Smooth muscle cell (in vitro differentiated cells): ENCODE results near the gene CCNY. TPM values are rescaled to one million over a fixed set of nuclear protein-coding genes. Genes with fewer than 3 reads are reported as not detected.

ENCODE experiments used
- DNase-seq: peaks from one replicate; lab custom pipeline; 2025; ENCODE audit not compliant: unreplicated experiment; lab: John Stamatoyannopoulos, UW
- H2AFZ ChIP-seq: fragments of 200-600 bp; sonication (generic); 2 replicates; pipeline ENCODE4 v1.6.0; 2016; ENCODE audit warnings: antibody characterized with exemption, low read depth, mild to moderate bottlenecking
- H3F3A ChIP-seq: fragments of 200-600 bp; sonication (generic); 2 replicates; pipeline ENCODE4 v1.6.0; 2017; ENCODE audit warnings: antibody characterized with exemption, low read depth
- H3K27ac ChIP-seq: fragments of 200-600 bp; sonication (generic); 2 replicates; pipeline ENCODE4 v1.5.1; 2016; ENCODE audit warnings: low read depth, mild to moderate bottlenecking
- H3K27me3 ChIP-seq: fragments of 200-600 bp; sonication (generic); 2 replicates; pipeline ENCODE4 v1.6.1; 2016; ENCODE audit warnings: low read depth, mild to moderate bottlenecking
- H3K36me3 ChIP-seq: fragments of 200-600 bp; sonication (generic); 2 replicates; pipeline ENCODE4 v1.5.1; 2016; ENCODE audit warnings: low read depth
- H3K4me1 ChIP-seq: fragments of 200-600 bp; sonication (generic); 2 replicates; pipeline ENCODE4 v1.5.1; 2016; ENCODE audit warnings: low read depth
- H3K4me2 ChIP-seq: fragments of 200-600 bp; sonication (generic); 2 replicates; pipeline ENCODE4 v1.6.0; 2016; ENCODE audit warnings: mild to moderate bottlenecking
- H3K4me3 ChIP-seq: fragments of 200-600 bp; sonication (generic); 2 replicates; pipeline ENCODE4 v1.5.1; 2016; ENCODE audit warnings: mild to moderate bottlenecking
- H3K79me2 ChIP-seq: fragments of 200-600 bp; sonication (generic); 2 replicates; pipeline ENCODE4 v1.6.0; 2016; ENCODE audit warnings: low read depth, mild to moderate bottlenecking
- H3K9ac ChIP-seq: fragments of 200-600 bp; sonication (generic); 2 replicates; pipeline ENCODE4 v1.6.0; 2016; ENCODE audit warnings: low read depth
- H3K9me3 ChIP-seq: fragments of 200-600 bp; sonication (generic); replicated peaks from 2 replicates; pipeline ENCODE4 v1.5.1; 2016; ENCODE audit warnings: low read depth
- H4K20me1 ChIP-seq: fragments of 200-600 bp; sonication (generic); 2 replicates; pipeline ENCODE4 v1.6.0; 2016; ENCODE audit warnings: low read depth
- CTCF ChIP-seq: fragments of 200-600 bp; sonication (generic); IDR thresholded peaks from 2 replicates; pipeline ENCODE4 v1.5.1; 2017; ENCODE audit warnings: borderline replicate concordance, mild to moderate bottlenecking, antibody characterized with exemption; ENCODE audit not compliant: insufficient read depth, poor library complexity, severe bottlenecking
- WGBS: methylation state at CpG from one replicate; pipeline ENCODE4 v1.1.7; 2016; ENCODE audit warnings: low lambda C conversion rate; 5-methylcytosine and 5-hydroxymethylcytosine counted together
- polyA plus RNA-seq: library from polyadenylated mRNA; unstranded; fragments of >200 nt; fragmentation: Nextera tagmentation; extraction: Ambion mirVana; gene quantifications from 2 replicates; pipeline ENCODE4 v1.2.1, GENCODE V29; 2016
- total RNA-seq: library from RNA; depleted of rRNA; stranded (reverse); fragments of >200 nt; gene quantifications from 2 replicates; pipeline ENCODE4 v1.2.3, GENCODE V29; 2014

Gene CCNY
- total and polyA plus RNA-seq, 2 experiments from 2014 or later = 46.9 to 57.5 TPM

DNA sequence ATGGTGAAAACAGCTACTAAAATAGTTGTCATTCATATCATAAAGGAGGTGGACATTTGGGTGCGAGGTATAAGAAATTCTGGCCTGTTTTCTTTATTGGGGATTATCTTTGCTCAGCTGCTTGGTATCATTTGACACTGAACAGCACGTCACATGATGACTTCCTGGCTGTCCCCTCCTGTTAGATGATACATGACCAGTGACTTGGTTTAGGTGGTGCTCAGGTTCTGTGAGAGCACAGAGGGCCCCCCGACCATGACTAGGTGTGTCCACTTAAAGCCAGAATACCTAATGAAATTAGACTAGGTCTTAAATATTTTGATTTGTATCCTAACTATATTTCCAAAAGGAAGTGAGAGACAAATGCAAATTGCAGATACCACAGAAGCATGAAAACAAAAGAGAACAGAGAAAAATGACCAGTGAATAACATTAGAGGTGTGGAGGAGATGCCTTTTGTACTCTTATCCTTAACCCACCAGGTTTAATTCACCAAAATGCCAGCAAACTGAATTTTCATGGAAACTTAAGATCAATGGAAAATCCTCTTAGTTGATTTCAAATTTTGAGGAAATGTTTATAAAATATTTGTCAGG, 218.2 kb downstream of the CCNY start:
- 87% methylated on average over 3 of the region's 3 CpGs for WGBS
- no peak for TF ChIP-seq CTCF
- H3K27me3 ChIP-seq = no peaks in the 10 kb centered on the region
- no peak for DNase-seq
- no peak overlapping the region for H3K9ac ChIP-seq
- H2AFZ ChIP-seq = no peak overlapping the region
- H4K20me1 ChIP-seq = no peaks in the 10 kb centered on the region
- H3K4me2 ChIP-seq = no peak overlapping the region
- H3K27ac ChIP-seq = no peak overlapping the region
- H3K9me3 ChIP-seq = no peaks in the 10 kb centered on the region
- H3K4me1 ChIP-seq = peaks cover 3% of the 10 kb centered on the region
- no peak overlapping the region for H3K4me3 ChIP-seq
- no peaks in the 10 kb centered on the region for H3K79me2 ChIP-seq
- no peaks in the 10 kb centered on the region for H3F3A ChIP-seq
- H3K36me3 ChIP-seq = no peaks in the 10 kb centered on the region

DNA sequence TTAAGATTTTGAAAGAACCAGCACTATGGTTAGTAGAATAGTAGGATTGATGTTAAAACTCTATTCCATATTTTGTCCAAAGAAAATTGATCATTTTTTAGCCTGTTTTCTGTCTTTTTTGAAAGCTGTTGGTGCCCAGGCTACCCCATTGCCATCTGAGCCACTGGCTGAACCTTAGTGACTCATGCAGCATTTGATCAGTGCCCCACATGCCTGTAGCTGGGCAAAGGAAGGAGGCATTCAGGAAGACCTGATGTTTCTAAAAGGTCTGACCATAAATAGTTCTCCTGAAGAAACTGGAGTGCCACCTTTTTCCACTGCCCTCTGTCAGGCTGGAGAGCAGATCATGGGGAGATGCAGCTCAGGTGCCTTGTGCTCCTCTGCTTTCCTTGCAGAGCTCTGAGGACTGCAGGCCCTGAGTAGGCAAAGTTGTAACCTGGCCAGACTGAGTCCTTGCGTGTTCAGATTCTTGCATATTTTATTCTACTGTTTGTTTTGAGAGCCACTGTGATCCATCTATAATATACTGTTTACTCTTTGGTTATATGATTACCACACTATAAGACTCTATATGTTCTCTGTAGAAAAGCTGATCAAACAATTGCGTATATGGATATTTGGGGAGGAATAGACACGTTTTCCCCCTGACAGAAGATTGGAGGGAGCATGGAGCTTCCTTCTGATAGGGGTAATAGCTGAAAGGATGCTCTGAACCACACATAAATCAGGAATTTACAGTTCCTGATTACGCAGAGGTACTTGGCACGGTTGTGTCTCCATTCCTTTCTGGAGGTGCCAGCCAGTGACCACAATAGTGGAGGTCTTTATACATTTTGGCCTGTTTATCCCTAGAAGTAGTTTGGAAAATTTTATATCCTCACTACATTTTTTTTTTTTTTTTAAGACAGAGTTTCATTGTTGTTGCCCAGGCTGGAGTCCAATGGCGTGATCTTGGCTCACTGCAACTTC, 219.9 kb downstream of the CCNY start:
- WGBS = 98% methylated on average over 6 of the region's 6 CpGs
- no peak overlapping the region for H3K27ac ChIP-seq
- no peak overlapping the region for H3K9ac ChIP-seq
- DNase-seq = no peak
- no peak for TF ChIP-seq CTCF
- H3K4me3 ChIP-seq = no peak overlapping the region
- H4K20me1 ChIP-seq = no peaks in the 10 kb centered on the region
- H3K79me2 ChIP-seq = no peaks in the 10 kb centered on the region
- H3K36me3 ChIP-seq = no peaks in the 10 kb centered on the region
- no peaks in the 10 kb centered on the region for H3F3A ChIP-seq
- H3K4me1 ChIP-seq = peaks cover 3% of the 10 kb centered on the region
- H3K4me2 ChIP-seq = no peak overlapping the region
- no peaks in the 10 kb centered on the region for H3K27me3 ChIP-seq
- H3K9me3 ChIP-seq = no peaks in the 10 kb centered on the region
- H2AFZ ChIP-seq = no peak overlapping the region

GRCh38 chr10:35558276-35558675, 222.0 kb downstream of the CCNY start:
- TF ChIP-seq CTCF = no peak
- Histone ChIP-seq H3K4me3 (no peak overlapping the region), H3K27me3 (no peaks in the 10 kb centered on the region), H3K9ac (no peak overlapping the region), H3K79me2 (no peaks in the 10 kb centered on the region), H4K20me1 (no peaks in the 10 kb centered on the region), H3K4me2 (no peak overlapping the region), H3K4me1 (peaks cover 3% of the 10 kb centered on the region), H3K9me3 (no peaks in the 10 kb centered on the region), H2AFZ (no peak overlapping the region), H3K27ac (no peak overlapping the region), H3K36me3 (no peaks in the 10 kb centered on the region), H3F3A (no peaks in the 10 kb centered on the region)
- 97% methylated on average over 1 of the region's 1 CpG for WGBS
- no peak for DNase-seq
